ENCODE measurements around the gene CEP131. TPM values are rescaled to one million over a fixed set of nuclear protein-coding genes. Genes with fewer than 3 reads are reported as not detected.
"Not testable (repeated sequence)": the region's sequence is repeated elsewhere in the genome, so short reads cannot be mapped to it uniquely, and the experiment has no call there.

Gene CEP131
- total RNA-seq, 2 experiments from 2014 or later = 12.9 to 13.8 TPM

DNA sequence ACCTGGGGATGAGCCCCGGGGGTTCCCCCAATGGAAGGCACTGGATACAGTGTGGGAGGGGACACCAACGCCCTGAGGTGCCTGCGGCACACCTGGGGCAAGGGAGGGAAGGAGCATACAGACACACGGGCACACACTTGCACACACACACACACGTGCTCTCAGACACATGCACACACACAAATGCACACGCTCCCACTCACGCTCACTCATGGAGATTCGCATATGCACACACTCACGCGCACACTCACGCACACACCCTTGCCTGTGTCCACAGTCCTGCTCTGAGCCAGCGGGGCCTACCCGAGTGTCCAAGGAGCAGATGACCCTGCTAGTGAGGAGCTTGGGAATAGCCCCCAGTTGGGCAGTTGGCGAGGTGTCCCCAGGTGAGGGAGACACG is 74.2 kb downstream of the CEP131 start:
- ChIA-PET CTCF (interaction anchor here (0.6 kb wide), 1 partner anchor 123 kb away, joined by 4 read pairs; no protein-coding TSS in a partner anchor), POLR2A (no interaction called here)

DNA sequence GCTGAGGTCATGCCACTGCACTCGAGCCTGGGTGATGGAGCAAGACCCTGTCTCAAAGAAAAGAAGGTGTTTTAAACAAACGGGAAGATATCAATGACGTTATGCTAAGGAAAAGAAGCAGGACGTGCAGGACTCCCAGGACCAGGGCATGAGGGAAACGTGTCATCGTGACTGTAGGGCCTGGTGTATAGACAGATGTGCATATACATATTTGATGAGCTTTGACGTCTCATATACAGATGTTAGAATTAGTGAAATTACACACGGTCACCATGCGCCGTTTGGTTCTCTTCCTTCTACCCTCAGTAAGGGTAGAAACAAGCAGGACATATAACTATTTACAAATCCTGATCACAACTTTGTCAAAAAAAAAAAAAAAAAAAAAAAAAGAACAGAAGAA is 75.1 kb downstream of the CEP131 start:
- CTCF ChIA-PET = interaction anchor here (0.6 kb wide), 1 partner anchor 123 kb away, joined by 4 read pairs; no protein-coding TSS in a partner anchor
- POLR2A ChIA-PET = no interaction called here

DNA sequence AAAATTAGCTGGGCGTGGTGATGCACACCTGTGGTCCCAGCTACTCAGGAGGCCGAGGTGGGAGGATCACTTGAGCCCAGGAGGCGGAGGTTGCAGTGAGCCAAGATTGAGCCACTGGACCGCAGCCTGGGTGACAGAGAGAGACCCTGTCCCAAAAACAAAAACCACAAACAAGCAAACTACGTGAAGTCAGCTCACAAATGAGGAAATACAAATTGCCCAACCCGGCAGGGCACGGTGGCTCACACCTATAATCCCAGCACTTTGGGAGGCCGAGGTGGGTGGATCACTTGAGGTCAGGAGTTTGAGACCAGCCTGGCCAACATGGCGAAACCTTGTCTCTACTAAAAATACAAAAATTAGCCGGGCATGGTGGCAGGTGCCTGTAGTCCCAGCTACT is 76.6 kb downstream of the CEP131 start:
- POLR2A ChIA-PET = not testable (repeated sequence)
- CTCF ChIA-PET = interaction anchor here (0.6 kb wide), 1 partner anchor 719 kb away, joined by 3 read pairs; no protein-coding TSS in a partner anchor

DNA sequence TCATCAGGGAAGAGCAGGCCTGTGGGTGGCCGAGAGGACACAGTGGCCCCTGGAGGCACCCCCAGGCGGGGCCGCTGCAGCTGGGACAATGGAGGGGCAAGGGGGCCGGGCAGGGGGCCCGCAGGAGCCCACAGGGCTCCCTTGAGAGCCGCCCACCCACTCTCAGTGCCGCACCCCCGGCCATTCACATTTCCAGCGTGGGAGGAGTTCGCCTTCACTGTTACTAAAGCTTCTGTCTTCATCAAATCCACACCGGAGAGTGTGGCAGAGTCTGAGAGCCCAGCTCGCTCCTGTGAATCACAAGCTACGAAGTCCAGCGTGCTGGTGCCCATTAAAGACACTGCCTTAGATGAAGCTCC is 78.4 kb downstream of the CEP131 start:
- POLR2A ChIA-PET = no interaction called here
- CTCF ChIA-PET = no interaction called here

DNA sequence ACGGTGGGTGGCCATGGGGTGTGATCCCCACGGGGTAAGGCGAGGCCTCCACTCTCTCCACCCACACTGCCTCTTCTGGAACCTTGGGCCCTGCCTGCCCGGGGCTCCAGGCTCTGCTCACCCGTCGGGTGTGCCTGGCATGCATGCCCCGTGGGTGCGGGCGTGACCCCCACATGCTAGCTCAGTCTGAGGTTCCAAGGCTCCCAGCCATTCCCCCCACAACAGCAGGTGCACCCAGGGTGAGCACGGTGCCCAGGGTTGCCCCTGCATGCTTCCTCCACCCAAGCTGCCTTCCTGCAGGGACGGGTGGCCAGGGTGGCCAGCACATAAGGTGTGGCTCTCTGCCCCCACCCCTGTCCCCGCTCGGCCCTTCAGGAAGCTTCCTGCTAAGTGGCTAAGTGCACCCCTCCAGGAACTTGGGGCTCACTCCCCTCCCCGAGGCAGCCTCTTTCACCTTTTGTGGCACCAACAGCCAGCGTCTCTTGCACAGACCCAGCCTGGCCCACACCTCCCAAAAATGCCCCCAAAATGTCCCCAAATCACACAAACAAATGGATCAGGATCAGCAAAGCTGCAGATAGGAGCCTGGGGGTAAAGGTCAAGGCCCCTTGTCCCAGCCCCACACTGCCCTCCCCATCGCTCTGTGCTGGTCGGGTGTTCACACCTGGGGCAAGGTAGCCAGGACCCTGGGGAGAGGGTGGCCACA is 78.9 kb downstream of the CEP131 start:
- ChIA-PET CTCF (interaction anchor here (0.9 to 1.4 kb wide), 2 partner anchors 10 to 95 kb away, joined by 3 to 5 read pairs; partner anchors contain the start of genes NDUFAF8 and TEPSIN), POLR2A (no interaction called here)

DNA sequence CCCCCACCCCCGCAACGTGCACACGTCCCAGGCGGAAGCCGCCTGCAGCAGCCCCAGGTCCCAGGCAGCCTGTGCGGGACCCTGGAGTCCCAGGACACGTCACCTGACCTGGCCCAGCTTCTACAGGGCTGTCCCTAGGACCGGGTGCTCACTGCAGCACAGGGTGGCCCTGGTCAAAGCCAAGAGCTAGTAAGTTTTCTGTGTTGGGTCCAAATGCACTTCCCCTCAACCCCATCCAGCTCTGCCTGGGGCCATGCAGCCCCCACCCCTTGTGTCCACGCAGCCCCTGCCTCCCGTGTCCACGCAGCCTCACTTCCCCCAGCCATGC is 79.6 kb downstream of the CEP131 start:
- ChIA-PET POLR2A (no interaction called here), CTCF (interaction anchor here (0.9 to 1.4 kb wide), 2 partner anchors 11 to 96 kb away, joined by 3 to 5 read pairs; partner anchors contain the start of genes NDUFAF8 and TEPSIN)

DNA sequence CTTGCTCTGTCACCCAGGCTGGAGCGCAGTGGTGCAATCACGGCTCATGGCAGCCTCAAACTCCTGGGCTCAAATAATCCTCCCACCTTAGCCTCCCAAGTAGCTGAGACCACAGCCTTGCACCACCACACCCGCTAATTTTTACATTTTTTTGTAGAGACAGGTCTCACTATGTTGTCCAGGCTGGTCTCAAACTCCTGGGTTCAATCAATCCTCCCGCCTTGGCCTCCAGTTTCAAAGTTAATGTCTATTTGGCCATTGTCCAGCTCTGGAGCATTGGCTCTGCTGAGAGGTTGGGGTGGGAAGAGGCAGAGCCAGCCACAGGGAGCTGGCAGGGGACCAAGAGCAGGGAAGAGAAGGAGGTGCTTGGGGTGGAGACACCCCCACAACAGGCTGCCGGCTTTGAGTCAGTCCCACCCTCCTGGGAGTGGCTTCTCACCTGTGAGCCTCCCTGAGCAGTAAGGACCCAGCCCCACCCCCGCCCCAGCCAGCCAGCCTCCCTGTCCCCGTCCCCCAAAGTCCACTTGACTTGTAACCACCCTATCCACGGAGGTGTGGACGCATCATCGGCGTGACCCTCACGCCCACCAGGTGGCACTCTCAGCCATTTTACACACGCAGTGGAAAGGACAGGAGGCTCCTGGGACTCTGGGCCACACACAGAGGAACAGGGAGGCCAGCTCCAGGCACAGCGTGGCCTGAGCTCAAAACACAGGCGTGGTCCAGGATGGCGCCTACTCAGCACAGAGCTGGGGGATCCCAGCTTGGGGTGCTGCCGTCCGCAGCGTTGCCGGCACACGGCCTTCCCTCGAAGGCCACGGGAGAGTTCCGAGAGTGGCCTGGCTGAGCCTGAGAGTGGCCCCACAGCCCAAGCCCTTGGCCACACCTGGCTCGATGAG is 80.2 kb downstream of the CEP131 start:
- ChIA-PET CTCF (interaction anchor here (0.9 to 1.4 kb wide), 3 partner anchors 11 to 112 kb away, joined by 3 to 5 read pairs (median 3); partner anchors contain the start of genes NDUFAF8 and TEPSIN), POLR2A (no interaction called here)

DNA sequence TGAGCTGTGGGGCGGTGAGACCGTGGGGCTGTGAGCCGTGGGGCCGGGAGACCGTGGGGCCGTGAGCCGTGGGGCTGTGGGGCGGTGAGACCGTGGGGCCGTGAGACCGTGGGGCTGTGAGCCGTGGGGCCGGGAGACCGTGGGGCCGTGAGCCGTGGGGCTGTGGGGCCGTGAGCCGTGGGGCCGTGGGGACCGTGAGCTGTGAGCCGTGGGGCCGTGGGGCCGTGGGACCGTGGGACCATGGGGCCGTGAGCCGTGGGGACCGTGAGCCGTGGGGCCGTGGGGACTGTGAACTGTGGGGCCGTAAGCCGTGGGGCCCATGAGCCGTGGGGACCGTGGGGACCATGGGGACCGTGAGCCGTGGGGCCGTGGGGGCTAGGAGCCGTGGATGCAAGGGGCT is 82.1 kb downstream of the CEP131 start:
- ChIA-PET CTCF (no interaction called here), POLR2A (no interaction called here)

DNA sequence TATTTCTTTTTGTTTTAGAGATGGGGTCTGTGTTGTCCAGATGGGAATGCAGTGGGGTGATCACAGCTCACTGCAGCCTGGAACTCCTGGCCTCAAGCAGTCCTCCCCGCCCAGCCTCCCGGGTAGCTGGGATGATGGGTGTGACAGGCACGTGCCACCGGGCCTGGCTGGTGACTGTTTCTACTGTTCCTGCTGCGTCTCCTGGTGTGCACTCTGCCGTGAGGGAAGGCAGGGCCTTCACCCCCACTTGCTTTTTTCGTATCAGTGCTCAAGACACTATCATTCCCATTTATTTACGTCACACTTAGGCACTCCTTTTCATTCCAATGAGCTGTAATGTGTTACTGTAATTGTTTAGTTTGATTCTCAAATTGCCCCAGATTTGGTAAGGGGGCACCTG is 82.7 kb downstream of the CEP131 start:
- CTCF ChIA-PET = no interaction called here
- POLR2A ChIA-PET = no interaction called here

Other genes with a start within 250 kb of the CEP131 start
- 10 to 100 TPM; 25.6 TPM for gene CHMP6, start 231.1 kb downstream of the CEP131 start, total RNA-seq
- gene BAIAP2, start 187.8 kb downstream of the CEP131 start, total RNA-seq = 1 to 10 TPM; 5.8 to 6.3 TPM
- gene PVALEF, start 57.5 kb downstream of the CEP131 start, total RNA-seq = not detected
- gene AATK, start 56.7 kb downstream of the CEP131 start, total RNA-seq = under 1 TPM; 0.15 to 0.38 TPM
- 10 to 100 TPM; 30.2 to 36.0 TPM for gene TEPSIN, start 16.1 kb upstream of the CEP131 start, total RNA-seq
- 100 to 1,000 TPM; 107 to 122 TPM for gene NDUFAF8, start 16.4 kb upstream of the CEP131 start, total RNA-seq
- 10 to 100 TPM; 48.3 to 49.5 TPM for gene SLC38A10, start 72.3 kb upstream of the CEP131 start, total RNA-seq
- gene BAHCC1, start 172.5 kb upstream of the CEP131 start, total RNA-seq = not detected

Measured in activated CD8-positive, alpha-beta memory T cell treated with anti-CD3 and anti-CD28 coated beads for 36 hours (primary cell).